ENCODE measurements around the gene TAF4B. TPM values are rescaled to one million over a fixed set of nuclear protein-coding genes. Genes with fewer than 3 reads are reported as not detected.

Gene TAF4B
- total RNA-seq, 4 donors from 2014 or later, result 6.7 to 28.2 (median 11.9) TPM

GRCh38 chr18:26403491-26403890 lies 177.2 kb downstream of the TAF4B start:
- no peak for DNase-seq
- Histone ChIP-seq H3K36me3 (no peaks in the 10 kb centered on the region), H3K9me3 (no peaks in the 10 kb centered on the region), H3K4me1 (no peaks in the 10 kb centered on the region), H3K4me3 (no peak overlapping the region), H3K27ac (no peak overlapping the region), H3K27me3 (no peaks in the 10 kb centered on the region)
- intact Hi-C loops (cut with DNase I; ENCODE audit: low total_unique reads), result no loop called here
- TF ChIP-seq CTCF (IDR thresholded peaks at IDR 0.05) (no peak), POLR2A (IDR thresholded peaks at IDR 0.05) (no peak)

- Histone ChIP-seq H3K4me3 (no peak overlapping the region), H3K36me3 (no peaks in the 10 kb centered on the region), H3K27me3 (no peaks in the 10 kb centered on the region), H3K27ac (no peak overlapping the region), H3K9me3 (no peaks in the 10 kb centered on the region), H3K4me1 (no peaks in the 10 kb centered on the region)
- TF ChIP-seq POLR2A (IDR thresholded peaks at IDR 0.05) (no peak), CTCF (IDR thresholded peaks at IDR 0.05) (peak in 2 of 4 experiments; percentile 13 to 17)
- intact Hi-C loops (cut with DNase I; ENCODE audit: low total_unique reads), result no loop called here
- no peak for DNase-seq
Observed at GRCh38 chr18:26405190-26405801, 179.1 kb downstream of the TAF4B start.

GRCh38 chr18:26406324-26406723 lies 180.1 kb downstream of the TAF4B start:
- Histone ChIP-seq H3K36me3 (no peaks in the 10 kb centered on the region), H3K4me3 (no peak overlapping the region), H3K4me1 (no peaks in the 10 kb centered on the region), H3K9me3 (no peaks in the 10 kb centered on the region), H3K27me3 (no peaks in the 10 kb centered on the region), H3K27ac (no peak overlapping the region)
- TF ChIP-seq POLR2A (IDR thresholded peaks at IDR 0.05) (no peak), CTCF (IDR thresholded peaks at IDR 0.05) (no peak)
- intact Hi-C loops (cut with DNase I; ENCODE audit: low total_unique reads), result no loop called here
- no peak for DNase-seq

GRCh38 chr18:26406854-26407517 lies 180.7 kb downstream of the TAF4B start:
- Histone ChIP-seq H3K4me1 (no peaks in the 10 kb centered on the region), H3K9me3 (no peaks in the 10 kb centered on the region), H3K27ac (no peak overlapping the region), H3K27me3 (no peaks in the 10 kb centered on the region), H3K4me3 (no peak overlapping the region), H3K36me3 (no peaks in the 10 kb centered on the region)
- DNase-seq, result no peak
- intact Hi-C loops (cut with DNase I; ENCODE audit: low total_unique reads), result no loop called here
- TF ChIP-seq CTCF (IDR thresholded peaks at IDR 0.05), result no peak
- no peak for TF ChIP-seq POLR2A (IDR thresholded peaks at IDR 0.05)

- no peaks in the 10 kb centered on the region for H3K9me3 ChIP-seq
- no peak overlapping the region for H3K27ac ChIP-seq
- H3K27me3 ChIP-seq, result no peaks in the 10 kb centered on the region
- H3K36me3 ChIP-seq, result no peaks in the 10 kb centered on the region
- no peak for DNase-seq
- H3K4me3 ChIP-seq, result no peak overlapping the region
- no peaks in the 10 kb centered on the region for H3K4me1 ChIP-seq
- intact Hi-C loops (cut with DNase I; ENCODE audit: low total_unique reads), result no loop called here
- TF ChIP-seq POLR2A (IDR thresholded peaks at IDR 0.05) (no peak), CTCF (IDR thresholded peaks at IDR 0.05) (no peak)
Observed at GRCh38 chr18:26407736-26408601, 181.7 kb downstream of the TAF4B start.
